B cell (primary cell): Measurements from ENCODE around the gene ATP5MK.

Experiments
- EZH2 ChIP-seq: IDR thresholded peaks from 2 replicates; pipeline ENCODE4 v1.6.1; 2012; ENCODE audit warnings: borderline replicate concordance, low read depth, mild to moderate bottlenecking, moderate library complexity, low read length; ENCODE audit not compliant: insufficient read depth, poor library complexity, severe bottlenecking
- TF ChIP-seq, protein P1 (sequence below): fragments of 200-600 bp; IDR thresholded peaks from one replicate; pipeline ENCODE4 v1.8.0; 2022; ENCODE audit warnings: antibody characterized with exemption, mild to moderate bottlenecking

DNA sequence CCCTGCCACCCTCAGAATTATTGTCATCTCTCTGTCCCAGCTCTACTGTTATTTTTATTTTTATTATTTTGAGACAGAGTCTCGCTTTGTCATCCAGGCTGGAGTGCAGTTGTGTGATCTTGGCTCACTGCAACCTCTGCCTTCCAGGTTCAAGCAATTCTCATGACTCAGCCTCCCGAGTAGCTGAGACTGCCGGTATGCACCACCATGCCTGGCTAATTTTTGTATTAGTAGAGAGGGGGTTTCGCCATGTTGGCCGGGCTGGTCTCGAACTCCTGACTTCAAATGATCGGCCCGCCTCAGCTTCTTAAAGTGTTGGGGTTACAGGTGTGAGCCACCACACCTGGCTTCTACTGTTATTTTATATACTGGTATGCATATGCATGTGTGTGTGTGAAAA is 44.9 kb upstream of the ATP5MK start:
- TF ChIP-seq, protein P1, sequence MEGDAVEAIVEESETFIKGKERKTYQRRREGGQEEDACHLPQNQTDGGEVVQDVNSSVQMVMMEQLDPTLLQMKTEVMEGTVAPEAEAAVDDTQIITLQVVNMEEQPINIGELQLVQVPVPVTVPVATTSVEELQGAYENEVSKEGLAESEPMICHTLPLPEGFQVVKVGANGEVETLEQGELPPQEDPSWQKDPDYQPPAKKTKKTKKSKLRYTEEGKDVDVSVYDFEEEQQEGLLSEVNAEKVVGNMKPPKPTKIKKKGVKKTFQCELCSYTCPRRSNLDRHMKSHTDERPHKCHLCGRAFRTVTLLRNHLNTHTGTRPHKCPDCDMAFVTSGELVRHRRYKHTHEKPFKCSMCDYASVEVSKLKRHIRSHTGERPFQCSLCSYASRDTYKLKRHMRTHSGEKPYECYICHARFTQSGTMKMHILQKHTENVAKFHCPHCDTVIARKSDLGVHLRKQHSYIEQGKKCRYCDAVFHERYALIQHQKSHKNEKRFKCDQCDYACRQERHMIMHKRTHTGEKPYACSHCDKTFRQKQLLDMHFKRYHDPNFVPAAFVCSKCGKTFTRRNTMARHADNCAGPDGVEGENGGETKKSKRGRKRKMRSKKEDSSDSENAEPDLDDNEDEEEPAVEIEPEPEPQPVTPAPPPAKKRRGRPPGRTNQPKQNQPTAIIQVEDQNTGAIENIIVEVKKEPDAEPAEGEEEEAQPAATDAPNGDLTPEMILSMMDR, result no peak
- TF ChIP-seq EZH2, result no peak
